HEK293T (cell line): ENCODE measurements around the gene TRHDE.

Experiments used
- FOXA1 ChIP-seq: fragments of 450-650 bp; IDR thresholded peaks from 2 replicates; pipeline ENCODE4 v1.6.1; 2016; ENCODE audit warnings: mild to moderate bottlenecking
- TARDBP ChIP-seq: fragments of 450-650 bp; IDR thresholded peaks from 2 replicates; pipeline ENCODE4 v1.6.1; 2016

DNA sequence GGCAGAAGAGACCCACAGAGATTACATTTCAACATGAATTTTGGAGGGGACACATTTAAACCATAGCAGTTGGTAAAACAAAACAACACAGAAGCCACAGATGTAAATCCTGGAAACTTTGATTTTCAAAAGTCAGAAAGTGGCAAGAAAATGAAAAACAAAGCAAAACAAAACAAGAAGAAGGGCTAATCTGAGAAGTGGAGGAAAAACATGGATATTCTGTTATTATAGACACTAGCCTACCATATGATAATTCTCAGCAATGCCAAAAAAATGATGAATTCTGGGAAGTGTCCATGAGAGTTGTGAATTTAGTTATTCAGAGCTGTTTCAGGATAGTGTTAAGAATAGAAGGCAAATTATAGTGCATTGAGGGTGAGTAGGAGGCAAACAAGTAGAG is 192.3 kb downstream of the TRHDE start:
- no peak for TF ChIP-seq TARDBP
- no peak for TF ChIP-seq FOXA1
